GM06990 (cell line): Measurements from ENCODE around the gene LRRN2.

Source experiments
- DNase-seq: peaks from one replicate; pipeline ENCODE4 v3.0.0-alpha.2; 2011; ENCODE audit not compliant: insufficient read length; ENCODE audit errors: extremely low read depth
- H3K27me3 ChIP-seq: replicated peaks from 2 replicates; pipeline ENCODE4 v1.6.0; 2011; ENCODE audit warnings: low read length; ENCODE audit not compliant: control insufficient read depth, insufficient read depth
- H3K36me3 ChIP-seq: 2 replicates; pipeline ENCODE4 v1.5.1; 2011; ENCODE audit warnings: low read length; ENCODE audit not compliant: control insufficient read depth, insufficient read depth
- H3K4me3 ChIP-seq: replicated peaks from 2 replicates; pipeline ENCODE4 v1.5.1; 2011; ENCODE audit warnings: low read depth, mild to moderate bottlenecking, control low read depth, low read length
- TF ChIP-seq, protein P1 (sequence below): IDR thresholded peaks from 2 replicates; pipeline ENCODE4 v1.5.1; 2011; ENCODE audit warnings: low read length, control low read depth, mild to moderate bottlenecking, inconsistent platforms; ENCODE audit not compliant: insufficient read depth, poor library complexity, severe bottlenecking

LRRN2 gene

DNA sequence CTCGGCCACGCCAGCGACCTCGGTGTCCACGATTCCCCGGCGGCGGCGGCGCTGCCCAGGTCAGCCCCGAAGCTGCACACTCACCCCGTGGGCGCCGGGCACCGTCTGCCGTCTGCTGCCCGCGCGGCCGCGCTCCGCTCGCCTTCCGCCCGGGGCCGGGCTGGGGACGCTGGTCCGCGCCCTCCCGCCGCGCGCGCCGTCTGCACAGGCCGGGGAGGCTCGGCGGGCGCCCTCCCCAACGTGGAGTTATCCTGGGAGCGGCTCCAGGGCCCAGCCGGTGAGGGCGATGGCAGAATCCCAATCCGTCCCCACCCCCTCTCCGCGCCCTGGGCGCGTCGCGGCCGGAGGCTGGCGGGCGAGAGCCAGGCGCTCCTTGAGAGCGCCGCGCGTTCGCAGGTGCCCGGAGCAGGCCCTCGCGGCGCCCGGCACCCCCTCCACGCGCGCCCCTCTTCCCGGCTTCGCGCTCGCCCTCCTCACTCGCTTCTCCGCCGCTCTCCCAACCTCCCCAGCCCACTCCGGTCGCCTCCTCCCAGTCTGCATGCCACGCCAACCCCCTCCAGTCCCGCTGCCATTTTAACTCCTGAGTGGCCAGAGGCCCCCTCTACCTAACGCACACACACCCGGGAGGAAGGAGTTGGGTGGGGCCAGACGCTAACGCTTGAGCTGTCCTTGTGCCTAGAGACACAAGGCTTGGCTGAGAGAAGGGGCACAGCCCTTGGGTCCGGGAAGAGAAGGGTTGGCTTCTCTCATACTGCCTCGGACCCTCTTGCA is at the start of gene LRRN2:
Gene LRRN2 (minus strand): TSS at position 503 of the 771 bp plus-strand sequence. CDS start 65,746 bp downstream, outside the sequence.
- no peaks in the 10 kb centered on the region for H3K36me3 ChIP-seq
- TF ChIP-seq, protein P1, sequence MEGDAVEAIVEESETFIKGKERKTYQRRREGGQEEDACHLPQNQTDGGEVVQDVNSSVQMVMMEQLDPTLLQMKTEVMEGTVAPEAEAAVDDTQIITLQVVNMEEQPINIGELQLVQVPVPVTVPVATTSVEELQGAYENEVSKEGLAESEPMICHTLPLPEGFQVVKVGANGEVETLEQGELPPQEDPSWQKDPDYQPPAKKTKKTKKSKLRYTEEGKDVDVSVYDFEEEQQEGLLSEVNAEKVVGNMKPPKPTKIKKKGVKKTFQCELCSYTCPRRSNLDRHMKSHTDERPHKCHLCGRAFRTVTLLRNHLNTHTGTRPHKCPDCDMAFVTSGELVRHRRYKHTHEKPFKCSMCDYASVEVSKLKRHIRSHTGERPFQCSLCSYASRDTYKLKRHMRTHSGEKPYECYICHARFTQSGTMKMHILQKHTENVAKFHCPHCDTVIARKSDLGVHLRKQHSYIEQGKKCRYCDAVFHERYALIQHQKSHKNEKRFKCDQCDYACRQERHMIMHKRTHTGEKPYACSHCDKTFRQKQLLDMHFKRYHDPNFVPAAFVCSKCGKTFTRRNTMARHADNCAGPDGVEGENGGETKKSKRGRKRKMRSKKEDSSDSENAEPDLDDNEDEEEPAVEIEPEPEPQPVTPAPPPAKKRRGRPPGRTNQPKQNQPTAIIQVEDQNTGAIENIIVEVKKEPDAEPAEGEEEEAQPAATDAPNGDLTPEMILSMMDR, result no peak
- H3K27me3 ChIP-seq, result peaks cover 2% of the 10 kb centered on the region
- no peak within 1 kb of the TSS for H3K4me3 ChIP-seq
- DNase-seq, result no peak

DNA sequence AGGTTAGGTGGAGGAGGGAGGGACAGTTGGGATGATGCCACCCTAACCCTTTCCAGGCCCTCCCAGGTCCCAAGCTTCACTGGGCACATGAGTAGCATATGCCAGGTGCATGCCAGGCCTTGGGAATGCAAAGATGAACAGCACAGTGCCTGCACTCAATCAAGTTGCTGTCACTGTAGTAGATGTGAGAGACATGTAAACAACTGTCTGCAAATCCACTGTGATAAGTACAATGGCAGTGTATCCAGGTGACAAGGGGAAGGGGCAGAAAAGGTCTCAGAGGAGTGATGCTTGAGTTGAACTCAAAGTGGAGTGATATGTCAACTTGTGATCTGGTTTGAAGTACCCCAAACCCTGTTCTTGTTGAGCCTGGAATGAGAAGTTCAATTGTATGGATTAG is 49.5 kb upstream of the LRRN2 start:
- no peaks in the 10 kb centered on the region for H3K27me3 ChIP-seq
- no peak for DNase-seq
- TF ChIP-seq, protein P1, result no peak
- H3K36me3 ChIP-seq, result no peaks in the 10 kb centered on the region
- H3K4me3 ChIP-seq, result no peak overlapping the region

DNA sequence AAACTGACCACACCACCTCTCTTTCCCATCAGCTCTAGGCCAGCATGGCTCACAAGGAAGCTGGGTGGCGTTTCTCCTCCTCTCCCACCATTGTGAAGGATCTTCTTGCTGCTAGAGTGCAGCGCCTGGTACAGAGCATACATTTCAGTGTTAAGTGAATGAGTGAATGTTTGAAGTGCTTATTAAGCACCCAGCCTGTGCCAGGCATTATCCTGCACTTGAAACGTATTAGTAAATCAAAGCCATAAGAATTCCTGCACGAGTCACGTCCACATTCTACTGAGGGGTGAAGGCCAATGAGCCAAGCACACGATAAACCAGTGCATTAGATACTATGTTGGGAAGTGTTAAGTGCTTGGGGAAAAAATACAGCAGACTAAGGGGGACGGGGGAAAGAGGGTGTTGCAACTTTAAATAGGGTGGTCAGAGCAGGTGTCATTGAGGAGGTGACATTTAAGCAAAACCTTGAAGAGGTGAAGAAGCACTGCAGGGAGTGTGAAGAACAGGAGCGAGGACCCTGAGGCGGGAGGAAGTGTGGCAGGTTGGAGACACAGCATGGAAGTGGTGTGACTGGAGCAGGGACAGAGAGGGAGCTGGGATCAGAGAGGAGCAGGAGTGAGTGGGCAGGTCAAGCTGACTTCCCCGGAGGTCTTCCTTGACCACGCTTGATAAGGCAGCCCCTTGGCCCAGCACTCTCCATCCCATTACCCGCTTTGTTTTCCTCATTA is 48.5 kb upstream of the LRRN2 start:
- TF ChIP-seq, protein P1, result no peak
- Histone ChIP-seq H3K4me3 (no peak overlapping the region), H3K27me3 (peaks cover 1% of the 10 kb centered on the region; the same call in 1 of the 2 replicates), H3K36me3 (no peaks in the 10 kb centered on the region)
- no peak for DNase-seq

DNA sequence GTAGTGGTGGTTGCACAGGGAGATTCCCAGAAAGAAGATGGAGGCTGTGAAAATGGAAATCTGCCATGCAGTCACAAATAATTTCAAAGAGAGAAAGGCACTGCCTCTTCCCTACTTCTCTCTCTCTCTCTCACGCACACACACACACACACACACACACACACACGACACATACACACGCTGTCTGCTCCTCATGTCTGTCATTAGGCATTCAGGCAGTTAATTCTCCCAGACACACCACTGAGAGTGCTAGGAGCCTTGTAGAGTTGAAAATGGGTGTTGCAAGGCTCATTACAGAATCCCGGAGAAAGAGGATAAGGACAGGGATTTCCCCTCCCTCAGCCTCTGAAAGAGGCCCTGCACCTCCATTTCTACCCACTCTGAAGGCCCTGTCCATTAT is 47.8 kb upstream of the LRRN2 start:
- Histone ChIP-seq H3K4me3 (no peak overlapping the region), H3K27me3 (peaks cover 1% of the 10 kb centered on the region; the same call in 1 of the 2 replicates), H3K36me3 (no peaks in the 10 kb centered on the region)
- DNase-seq, result no peak
- TF ChIP-seq, protein P1, result no peak

DNA sequence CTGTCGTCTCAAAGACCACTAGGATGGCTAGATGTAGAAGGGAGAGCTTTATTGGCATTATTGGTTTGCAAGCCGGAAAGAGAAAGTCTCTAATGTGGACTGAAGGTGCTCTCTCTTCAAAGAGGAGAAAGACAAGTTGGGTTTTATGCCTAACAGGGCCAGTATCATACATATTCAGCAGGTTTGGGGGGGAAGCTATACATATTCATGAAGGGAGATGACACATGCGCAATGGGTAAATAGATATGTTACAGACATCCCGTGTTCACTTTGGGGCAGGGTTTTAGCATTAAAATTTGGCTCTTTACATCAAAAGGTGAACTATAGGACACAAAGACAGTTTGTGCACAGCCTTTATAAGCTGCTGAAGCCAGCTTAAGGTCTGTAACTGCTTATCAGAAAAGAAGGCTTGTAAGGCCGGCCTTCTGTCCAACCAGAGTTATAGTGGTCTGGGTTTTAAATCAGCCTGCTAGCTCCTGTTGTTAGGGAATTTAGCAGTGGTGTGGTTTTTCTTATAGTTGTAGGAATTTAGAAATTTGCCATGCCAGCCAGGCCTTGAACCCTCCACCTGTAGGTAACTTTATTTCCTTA is 46.5 kb upstream of the LRRN2 start:
- Histone ChIP-seq H3K27me3 (peaks cover 1% of the 10 kb centered on the region; the same call in 1 of the 2 replicates), H3K4me3 (no peak overlapping the region), H3K36me3 (no peaks in the 10 kb centered on the region)
- no peak for DNase-seq
- TF ChIP-seq, protein P1, result no peak
